ENCODE data around the gene TMEM222.
A peak's percentile ranks its signal among the peaks of the same experiment; 100 is the strongest.
"Not testable (repeated sequence)": the region's sequence is repeated elsewhere in the genome, so short reads cannot be mapped to it uniquely, and the experiment has no call there.

Gene TMEM222

DNA sequence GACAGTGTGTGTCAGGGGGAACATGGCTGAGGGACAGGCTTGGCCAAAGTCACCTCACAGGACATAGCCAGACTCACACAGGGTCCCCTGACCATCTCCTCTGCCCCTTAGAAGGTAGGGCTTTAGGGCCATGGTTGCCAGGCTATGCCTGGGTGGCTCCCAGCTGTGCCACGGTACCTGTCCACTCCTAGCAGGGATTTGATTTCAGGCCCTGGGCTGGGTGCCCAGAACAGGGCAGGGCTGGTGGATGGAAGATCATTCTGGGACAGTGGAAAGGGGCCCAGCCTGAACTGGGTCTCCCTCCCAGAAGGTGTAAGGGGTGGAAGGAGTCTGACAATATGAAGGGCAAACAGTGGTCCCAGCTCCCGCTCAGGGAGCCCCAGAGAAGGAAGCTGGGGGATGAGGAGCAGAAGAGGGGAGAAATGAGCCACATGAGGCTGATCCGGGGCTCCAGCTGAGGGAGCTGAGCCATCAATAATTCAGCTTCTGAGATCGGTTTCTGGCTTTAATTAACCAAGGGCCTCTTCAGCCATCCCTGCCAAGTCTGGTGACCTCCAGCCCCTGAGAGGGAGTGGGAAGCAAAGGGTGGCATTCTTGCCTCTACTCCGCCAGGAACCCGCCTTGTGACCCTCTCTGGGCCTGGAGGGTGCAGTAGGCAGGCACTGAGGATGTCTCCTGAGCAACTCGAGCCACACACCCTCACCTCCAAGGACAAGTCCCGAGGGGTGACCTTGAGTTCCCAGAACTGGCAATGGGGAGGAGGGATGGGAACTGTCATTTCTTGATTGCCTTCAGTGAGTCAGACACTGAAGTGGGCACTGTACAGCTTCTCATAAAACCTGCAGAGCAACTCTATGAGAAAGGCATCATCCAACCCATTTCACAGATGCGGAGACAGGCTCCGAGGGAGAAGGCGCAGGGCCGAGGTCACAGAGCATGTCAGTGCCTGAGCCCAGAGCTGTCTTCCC lies 59.1 kb downstream of the TMEM222 start:
- DNase-seq: no peak

DNA sequence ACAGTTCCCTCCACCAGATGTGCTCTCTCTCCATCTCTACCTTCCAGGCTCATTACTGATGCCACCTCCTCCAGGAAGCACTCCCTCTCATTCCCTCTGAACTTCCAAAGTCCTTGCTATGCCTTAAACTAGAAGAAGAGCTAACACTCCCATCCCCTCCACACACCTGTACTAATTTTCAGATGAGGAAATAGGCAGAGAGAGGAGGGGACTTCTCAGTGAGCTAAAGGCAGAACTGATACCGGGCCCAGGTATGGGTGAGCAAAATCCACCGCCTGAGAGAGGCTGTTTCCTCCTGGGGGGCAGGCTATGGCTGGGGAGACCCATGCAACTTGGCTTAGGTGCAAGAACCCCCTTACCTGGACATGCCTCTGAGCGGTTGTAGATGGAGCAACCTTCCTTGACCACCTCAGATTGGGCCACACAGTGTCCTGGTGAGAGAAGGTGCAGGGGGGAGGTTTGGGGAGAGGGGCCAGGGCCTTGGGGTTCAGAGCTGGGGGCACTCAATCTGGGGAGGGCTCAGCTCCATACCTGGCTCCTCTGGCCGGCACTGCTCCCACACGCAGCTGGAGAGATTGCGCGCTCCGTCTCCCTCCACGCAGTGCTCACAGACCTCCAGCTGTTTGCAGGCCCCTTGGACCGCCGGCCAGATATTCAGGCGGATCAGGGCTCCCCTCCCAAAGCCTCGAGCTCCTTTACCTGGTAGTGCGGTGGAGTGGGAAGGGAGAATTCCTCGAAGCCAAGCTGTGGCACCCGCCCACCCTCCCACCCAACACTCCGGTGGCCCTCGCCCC lies 60.2 kb downstream of the TMEM222 start:
- no peak for DNase-seq

DNA sequence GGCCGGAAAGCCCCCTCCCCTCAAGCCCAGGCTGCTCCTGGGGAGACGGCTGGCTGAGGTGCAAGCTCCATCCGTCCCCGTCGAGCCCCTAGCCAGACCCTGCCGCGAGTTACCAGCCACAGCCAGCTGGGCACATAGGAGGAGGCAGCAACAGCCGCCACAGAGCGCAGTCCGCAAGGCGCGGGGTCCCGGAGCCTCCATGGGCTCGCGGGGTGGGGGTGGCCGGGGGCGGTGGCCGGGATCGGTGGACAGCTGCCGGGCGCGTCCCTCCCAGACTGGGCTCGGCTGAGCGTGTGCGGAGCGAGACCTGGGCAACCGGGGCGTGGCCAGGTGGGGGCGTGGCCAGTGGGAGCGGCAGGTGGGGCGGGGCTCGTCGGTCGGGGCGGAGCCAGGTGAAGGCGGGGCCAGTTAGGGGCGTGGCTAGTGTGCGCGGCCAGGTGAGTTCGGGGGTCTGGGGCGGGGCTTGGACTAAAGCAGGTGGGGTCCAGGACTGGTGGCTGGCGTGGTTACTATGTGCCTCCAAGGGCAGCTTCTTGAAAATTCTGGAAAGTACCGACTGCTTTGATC lies 61.2 kb downstream of the TMEM222 start, which contains the start of gene CD164L2:
Gene CD164L2 (minus strand): TSS at position 295 of the 567 bp plus-strand sequence. CDS start 94 bp downstream, at position 201.
- DNase-seq: peak; percentile 77

DNA sequence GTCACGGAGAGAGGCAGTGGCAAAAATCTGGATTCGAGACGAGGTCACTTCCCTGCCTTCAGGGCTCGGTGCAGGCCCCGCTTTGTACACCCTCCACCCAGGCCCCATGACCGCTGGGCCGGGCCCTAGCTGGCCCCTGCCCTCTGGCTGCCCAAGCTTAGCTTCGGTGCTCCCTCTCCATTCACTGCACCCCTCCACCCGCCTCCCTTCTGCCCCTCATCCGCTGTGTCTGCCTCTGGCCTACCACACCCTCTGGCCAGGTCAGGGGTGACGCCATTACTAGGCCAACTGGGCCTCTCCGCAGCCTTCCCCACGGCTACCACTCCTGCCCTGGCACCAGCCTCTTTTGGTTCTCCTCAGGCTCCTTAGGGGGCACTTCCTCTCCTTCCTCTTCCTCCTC lies 61.7 kb downstream of the TMEM222 start:
- no peak for DNase-seq

DNA sequence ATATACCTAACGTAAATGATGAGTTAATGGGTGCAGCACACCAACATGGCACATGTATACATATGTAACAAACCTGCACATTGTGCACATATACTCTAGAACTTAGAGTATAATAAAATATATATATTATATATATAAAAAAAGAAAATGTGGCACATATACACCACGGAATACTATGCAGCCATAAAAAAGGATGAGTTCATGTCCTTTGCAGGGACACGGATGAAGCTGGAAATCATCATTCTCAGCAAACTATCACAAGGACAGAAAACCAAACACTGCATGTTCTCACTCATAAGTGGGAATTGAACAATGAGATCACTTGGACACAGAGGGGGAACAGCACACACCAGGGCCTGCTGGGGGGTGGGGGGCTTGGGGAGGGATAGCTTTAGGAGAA lies 62.8 kb downstream of the TMEM222 start:
- DNase-seq: not testable (repeated sequence)

Measured in activated CD8-positive, alpha-beta memory T cell treated with anti-CD3 and anti-CD28 coated beads, Interleukin-2, amount 50 U/mL, for 48 hours (primary cell).